Measurements from ENCODE around the gene MYH6.

The MYH6 gene

DNA sequence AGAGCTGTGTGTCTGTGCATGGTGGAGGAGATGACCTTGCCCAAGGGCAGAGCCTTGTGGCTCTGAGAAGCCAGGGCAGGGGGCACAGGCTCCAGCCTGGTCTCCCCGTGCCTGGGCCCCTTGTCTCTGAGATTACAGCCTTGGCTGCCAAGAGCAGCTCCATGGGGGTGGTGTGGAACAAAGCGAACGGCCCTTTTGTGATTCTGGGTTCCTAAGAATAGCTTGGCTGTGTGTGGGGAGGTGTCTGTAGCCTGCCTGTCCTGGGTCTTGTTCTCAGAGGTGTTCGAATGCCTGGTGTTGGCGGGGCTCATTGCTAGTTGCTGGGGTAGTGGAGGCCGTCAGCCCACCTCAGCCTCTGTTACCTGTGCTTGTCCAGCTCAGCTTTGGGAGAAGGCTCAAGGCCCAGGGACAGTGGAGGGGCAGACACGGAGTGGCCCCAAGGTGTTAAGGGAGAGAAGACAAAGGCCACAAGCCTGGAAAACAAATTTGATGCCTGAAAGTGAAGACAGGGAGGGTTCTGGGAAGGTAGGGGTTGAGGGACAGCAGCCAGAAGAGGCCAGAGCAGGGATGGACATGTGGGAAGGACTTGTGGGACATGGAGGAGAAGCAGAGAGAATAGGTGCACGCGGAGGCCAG, 34.8 kb upstream of the MYH6 start:
- Histone ChIP-seq H3F3A (ENCODE audit: insufficient read depth, low read length) (no peaks in the 10 kb centered on the region), H3K79me2 (ENCODE audit: insufficient read depth, low read length) (no peaks in the 10 kb centered on the region), H3K4me1 (ENCODE audit: insufficient read depth, low read length, severe bottlenecking) (no peaks in the 10 kb centered on the region), H3K27ac (ENCODE audit: low read depth, low read length, poor library complexity, severe bottlenecking) (no peak overlapping the region), H3K36me3 (ENCODE audit: insufficient read depth, low read length) (no peaks in the 10 kb centered on the region), H4K20me1 (ENCODE audit: insufficient read depth, low read length) (no peaks in the 10 kb centered on the region), H3K4me2 (ENCODE audit: low read length) (no peak overlapping the region), H3K4me3 (ENCODE audit: low read depth, low read length, poor library complexity, severe bottlenecking) (no peak overlapping the region), H3K9me3 (ENCODE audit: low read length) (no peaks in the 10 kb centered on the region), H3K9ac (ENCODE audit: low read length) (no peak overlapping the region), H3K27me3 (ENCODE audit: insufficient read depth, low read length) (peaks cover 9% of the 10 kb centered on the region), H2AFZ (ENCODE audit: low read length) (no peak overlapping the region), H3K9me2 (ENCODE audit: low read depth, low read length) (no peaks in the 10 kb centered on the region)
- TF ChIP-seq, protein P1, sequence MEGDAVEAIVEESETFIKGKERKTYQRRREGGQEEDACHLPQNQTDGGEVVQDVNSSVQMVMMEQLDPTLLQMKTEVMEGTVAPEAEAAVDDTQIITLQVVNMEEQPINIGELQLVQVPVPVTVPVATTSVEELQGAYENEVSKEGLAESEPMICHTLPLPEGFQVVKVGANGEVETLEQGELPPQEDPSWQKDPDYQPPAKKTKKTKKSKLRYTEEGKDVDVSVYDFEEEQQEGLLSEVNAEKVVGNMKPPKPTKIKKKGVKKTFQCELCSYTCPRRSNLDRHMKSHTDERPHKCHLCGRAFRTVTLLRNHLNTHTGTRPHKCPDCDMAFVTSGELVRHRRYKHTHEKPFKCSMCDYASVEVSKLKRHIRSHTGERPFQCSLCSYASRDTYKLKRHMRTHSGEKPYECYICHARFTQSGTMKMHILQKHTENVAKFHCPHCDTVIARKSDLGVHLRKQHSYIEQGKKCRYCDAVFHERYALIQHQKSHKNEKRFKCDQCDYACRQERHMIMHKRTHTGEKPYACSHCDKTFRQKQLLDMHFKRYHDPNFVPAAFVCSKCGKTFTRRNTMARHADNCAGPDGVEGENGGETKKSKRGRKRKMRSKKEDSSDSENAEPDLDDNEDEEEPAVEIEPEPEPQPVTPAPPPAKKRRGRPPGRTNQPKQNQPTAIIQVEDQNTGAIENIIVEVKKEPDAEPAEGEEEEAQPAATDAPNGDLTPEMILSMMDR (IDR thresholded peaks at IDR 0.05; ENCODE audit: low read length): no peak
- TF ChIP-seq EZH2 (IDR thresholded peaks at IDR 0.05; ENCODE audit: borderline replicate concordance, low read length): no peak

DNA sequence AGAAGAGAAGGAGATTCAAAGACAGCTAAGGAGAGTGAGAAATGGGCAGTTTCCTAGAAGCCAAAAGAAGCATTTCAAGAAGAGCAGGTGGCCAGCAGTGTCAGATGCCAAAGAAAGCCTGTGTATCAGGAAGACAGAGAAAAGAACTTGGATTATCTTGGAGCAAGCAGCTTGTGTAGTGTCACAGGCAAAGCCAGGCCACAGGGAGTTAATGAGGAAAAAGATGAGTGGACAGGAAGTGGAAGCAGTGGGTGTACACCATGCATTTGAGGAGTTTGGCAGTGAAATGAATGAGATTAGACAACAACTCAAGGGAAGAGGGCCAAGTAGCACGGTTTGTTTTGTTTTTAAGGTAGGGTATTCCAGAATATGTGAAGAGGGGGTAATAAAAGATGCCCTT, 33.0 kb upstream of the MYH6 start:
- Histone ChIP-seq H3K36me3 (ENCODE audit: insufficient read depth, low read length) (no peaks in the 10 kb centered on the region), H3K4me3 (ENCODE audit: low read depth, low read length, poor library complexity, severe bottlenecking) (no peak overlapping the region), H3K4me1 (ENCODE audit: insufficient read depth, low read length, severe bottlenecking) (no peaks in the 10 kb centered on the region), H4K20me1 (ENCODE audit: insufficient read depth, low read length) (no peaks in the 10 kb centered on the region), H3K9ac (ENCODE audit: low read length) (no peak overlapping the region), H3F3A (ENCODE audit: insufficient read depth, low read length) (no peaks in the 10 kb centered on the region), H3K9me3 (ENCODE audit: low read length) (no peaks in the 10 kb centered on the region), H2AFZ (ENCODE audit: low read length) (no peak overlapping the region), H3K9me2 (ENCODE audit: low read depth, low read length) (no peaks in the 10 kb centered on the region), H3K4me2 (ENCODE audit: low read length) (no peak overlapping the region), H3K79me2 (ENCODE audit: insufficient read depth, low read length) (no peaks in the 10 kb centered on the region), H3K27me3 (ENCODE audit: insufficient read depth, low read length) (peaks cover 10% of the 10 kb centered on the region), H3K27ac (ENCODE audit: low read depth, low read length, poor library complexity, severe bottlenecking) (no peak overlapping the region)
- no peak for TF ChIP-seq EZH2 (IDR thresholded peaks at IDR 0.05; ENCODE audit: borderline replicate concordance, low read length)
- TF ChIP-seq, protein P1 (IDR thresholded peaks at IDR 0.05; ENCODE audit: low read length): no peak

DNA sequence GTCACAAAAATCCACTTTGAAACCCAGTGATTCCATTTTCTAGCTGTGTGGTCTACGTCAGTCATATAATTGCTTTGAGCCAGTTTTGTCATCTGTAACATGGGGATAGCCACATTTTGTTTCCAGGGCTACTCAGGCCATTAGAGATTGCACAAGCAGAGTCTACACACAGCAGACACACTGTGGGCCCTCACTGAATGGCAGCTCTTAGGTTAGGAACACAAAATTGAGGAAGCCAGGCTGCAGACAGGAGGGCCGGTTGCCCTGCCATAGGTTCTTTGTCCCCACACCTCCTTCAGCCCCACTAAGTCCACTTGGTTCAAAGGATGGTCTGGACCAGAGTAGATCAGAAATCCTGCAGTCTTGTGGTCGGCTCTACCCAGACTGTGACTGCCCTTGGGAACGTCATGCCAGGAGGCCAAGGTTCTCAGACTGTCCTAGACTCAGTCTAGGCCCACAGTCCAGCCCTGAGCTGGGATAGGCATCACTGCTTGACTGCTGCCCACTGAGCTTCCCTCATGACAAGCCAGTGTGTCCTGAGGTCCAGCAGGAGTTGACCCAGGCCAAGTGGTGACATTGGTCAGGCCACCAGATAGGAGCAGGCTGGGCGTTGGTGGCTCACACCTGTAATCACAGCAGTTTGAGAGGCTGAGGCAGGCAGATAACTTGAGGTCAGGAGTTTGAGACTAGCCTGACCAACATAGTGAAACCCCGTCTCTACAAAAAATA, 31.2 kb upstream of the MYH6 start:
- Histone ChIP-seq H3F3A (ENCODE audit: insufficient read depth, low read length) (no peaks in the 10 kb centered on the region), H3K9me3 (ENCODE audit: low read length) (no peaks in the 10 kb centered on the region), H2AFZ (ENCODE audit: low read length) (no peak overlapping the region), H3K9ac (ENCODE audit: low read length) (no peak overlapping the region), H3K27ac (ENCODE audit: low read depth, low read length, poor library complexity, severe bottlenecking) (no peak overlapping the region), H3K27me3 (ENCODE audit: insufficient read depth, low read length) (peaks cover 13% of the 10 kb centered on the region), H3K36me3 (ENCODE audit: insufficient read depth, low read length) (no peaks in the 10 kb centered on the region), H3K4me1 (ENCODE audit: insufficient read depth, low read length, severe bottlenecking) (no peaks in the 10 kb centered on the region), H3K79me2 (ENCODE audit: insufficient read depth, low read length) (no peaks in the 10 kb centered on the region), H3K4me2 (ENCODE audit: low read length) (no peak overlapping the region), H3K9me2 (ENCODE audit: low read depth, low read length) (no peaks in the 10 kb centered on the region), H3K4me3 (ENCODE audit: low read depth, low read length, poor library complexity, severe bottlenecking) (no peak overlapping the region), H4K20me1 (ENCODE audit: insufficient read depth, low read length) (no peaks in the 10 kb centered on the region)
- TF ChIP-seq EZH2 (IDR thresholded peaks at IDR 0.05; ENCODE audit: borderline replicate concordance, low read length): no peak
- TF ChIP-seq, protein P1 (IDR thresholded peaks at IDR 0.05; ENCODE audit: low read length): no peak
